ENCODE data around the gene GALNT15. TPM values are rescaled to one million over a fixed set of nuclear protein-coding genes. Genes with fewer than 3 reads are reported as not detected.

GALNT15 gene
- total RNA-seq, 4 donors from 2014 or later: 386 to 830 (median 768) TPM

- Histone ChIP-seq H3K4me1 (no peaks in the 10 kb centered on the region), H3K36me3 (peaks cover 0 to 63% (median 0%) of the 10 kb centered on the region in 3 donors), H3K27me3 (no peaks in the 10 kb centered on the region), H3K9me3 (no peaks in the 10 kb centered on the region), H3K27ac (peak overlapping the region in 2 of 4 donors; percentile 13 to 74), H3K4me3 (no peak overlapping the region)
- WGBS, 2 donors: 62 to 68% methylated on average over 11 of the region's 11 CpGs
- TF ChIP-seq POLR2A (IDR thresholded peaks at IDR 0.05) (no peak), CTCF (IDR thresholded peaks at IDR 0.05) (no peak), EP300 (IDR thresholded peaks at IDR 0.05) (no peak)
- DNase-seq (ENCODE audit: low spot score in 2 of 2): no peak
Measured at GRCh38 chr3:16205156-16205870, 30.8 kb downstream of the GALNT15 start.

GRCh38 chr3:16207031-16207430 lies 32.6 kb downstream of the GALNT15 start:
- Histone ChIP-seq H3K27me3 (no peaks in the 10 kb centered on the region), H3K36me3 (peaks cover 0 to 62% (median 0%) of the 10 kb centered on the region in 3 donors), H3K4me1 (no peaks in the 10 kb centered on the region), H3K27ac (no peak overlapping the region), H3K9me3 (no peaks in the 10 kb centered on the region), H3K4me3 (no peak overlapping the region)
- TF ChIP-seq POLR2A (IDR thresholded peaks at IDR 0.05): no peak
- TF ChIP-seq EP300 (IDR thresholded peaks at IDR 0.05): peak in 1 of 2 donors; percentile 43
- no peak for TF ChIP-seq CTCF (IDR thresholded peaks at IDR 0.05)
- DNase-seq (ENCODE audit: low spot score in 2 of 2): no peak

GRCh38 chr3:16211176-16211904 lies 36.9 kb downstream of the GALNT15 start:
- no peak for DNase-seq (ENCODE audit: low spot score in 2 of 2)
- Histone ChIP-seq H3K9me3 (no peaks in the 10 kb centered on the region), H3K4me3 (no peak overlapping the region), H3K27ac (no peak overlapping the region), H3K27me3 (no peaks in the 10 kb centered on the region), H3K36me3 (peaks cover 0 to 67% (median 0%) of the 10 kb centered on the region in 3 donors), H3K4me1 (no peaks in the 10 kb centered on the region)
- WGBS, 2 donors: 82 to 88% methylated on average over 9 of the region's 9 CpGs
- TF ChIP-seq CTCF (IDR thresholded peaks at IDR 0.05): no peak
- TF ChIP-seq EP300 (IDR thresholded peaks at IDR 0.05): no peak
- TF ChIP-seq POLR2A (IDR thresholded peaks at IDR 0.05): no peak

- peaks cover 0 to 70% (median 0%) of the 10 kb centered on the region in 3 donors for H3K36me3 ChIP-seq
- H3K27ac ChIP-seq: no peak overlapping the region
- no peak for DNase-seq (ENCODE audit: low spot score in 2 of 2)
- H3K27me3 ChIP-seq: no peaks in the 10 kb centered on the region
- WGBS, 2 donors: 74 to 82% methylated on average over 4 of the region's 4 CpGs
- no peak overlapping the region for H3K4me3 ChIP-seq
- H3K4me1 ChIP-seq: no peaks in the 10 kb centered on the region
- TF ChIP-seq CTCF (IDR thresholded peaks at IDR 0.05): no peak
- no peak for TF ChIP-seq POLR2A (IDR thresholded peaks at IDR 0.05)
- no peak for TF ChIP-seq EP300 (IDR thresholded peaks at IDR 0.05)
- H3K9me3 ChIP-seq: no peaks in the 10 kb centered on the region
Measured at GRCh38 chr3:16214366-16214765, 39.9 kb downstream of the GALNT15 start.

- Histone ChIP-seq H3K27me3 (no peaks in the 10 kb centered on the region), H3K4me1 (no peaks in the 10 kb centered on the region), H3K36me3 (peaks cover 0 to 71% (median 0%) of the 10 kb centered on the region in 3 donors), H3K9me3 (peaks cover 0 to under 1% (median 0%) of the 10 kb centered on the region in 4 donors), H3K4me3 (no peak overlapping the region), H3K27ac (no peak overlapping the region)
- DNase-seq (ENCODE audit: low spot score in 2 of 2): no peak
- 82 to 84% methylated on average over 17 of the region's 17 CpGs for WGBS, 2 donors
- TF ChIP-seq CTCF (IDR thresholded peaks at IDR 0.05): no peak
- TF ChIP-seq POLR2A (IDR thresholded peaks at IDR 0.05): no peak
- TF ChIP-seq EP300 (IDR thresholded peaks at IDR 0.05): peak in 1 of 2 donors; percentile 33
Measured at GRCh38 chr3:16216373-16216935, 42.0 kb downstream of the GALNT15 start.

All from tibial nerve (tissue), 4 donors.